Ovary (tissue), 9 donors: ENCODE data around the gene RASSF5. TPM values are rescaled to one million over a fixed set of nuclear protein-coding genes. Genes with fewer than 3 reads are reported as not detected.

Experiments used
- DNase-seq, 5 donors: peaks; one replicate each; pipeline ENCODE4 v3.0.0-alpha.2; 2019 to 2020
- H3K27ac ChIP-seq, 2 donors: fragments of 200-600 bp; one replicate each; pipeline versions ENCODE4 v1.5.1 to v1.8.0; 2019 to 2022
- H3K27me3 ChIP-seq: fragments of 200-600 bp; one replicate; pipeline ENCODE4 v1.8.0; 2022
- H3K36me3 ChIP-seq: fragments of 200-600 bp; sonication (generic); one replicate; pipeline ENCODE4 v1.5.1; 2019
- H3K4me1 ChIP-seq: one replicate; pipeline ENCODE4 v1.8.1; 2013; ENCODE audit warnings: mild to moderate bottlenecking, moderate library complexity; ENCODE audit not compliant: insufficient read depth
- H3K4me3 ChIP-seq: fragments of 200-600 bp; sonication (generic); one replicate; pipeline ENCODE4 v1.5.1; 2017
- H3K9me3 ChIP-seq, 2 donors: fragments of 200-600 bp in 1 of 2; sonication (generic) in 1 of 2; one replicate each; pipeline versions ENCODE4 v1.5.1 to v1.8.1; 2013 to 2019; ENCODE audit warnings: mild to moderate bottlenecking in 1 of 2, moderate library complexity in 1 of 2
- EP300 ChIP-seq: sonication (generic); formaldehyde crosslinking; IDR thresholded peaks from one replicate; pipeline ENCODE4 v1.6.1; 2017; ENCODE audit warnings: antibody characterized with exemption
- POLR2A ChIP-seq: fragments of 450-650 bp; IDR thresholded peaks from one replicate; pipeline ENCODE4 v1.6.1; 2017; ENCODE audit warnings: antibody characterized with exemption, mild to moderate bottlenecking, moderate library complexity
- WGBS, 3 donors: extraction: QIAGEN DNeasy Blood & Tissue Kit in 1 of 3; methylation state at CpG; one replicate each; pipeline versions ENCODE4 v1.1.5 to v1.1.7; 2013 to 2017; 5-methylcytosine and 5-hydroxymethylcytosine counted together
- intact Hi-C, 4 donors: fragments of 100-400 bp; cut with DNase I; formaldehyde crosslinking; loops; one replicate each; pipeline versions ENCODE4 v1.11.0 to v1.15.1; 2022 to 2023
- polyA plus RNA-seq, 2 donors: library from polyadenylated mRNA; stranded (reverse); fragments of 200-250 nt in 1 of 2; fragments of 350-450 nt in 1 of 2; fragmentation: Illumina TruSeq in 1 of 2; extraction: RNeasy Lipid Tissue Mini Kit (QIAGEN cat#74804) in 1 of 2; gene quantifications; one replicate each; pipeline ENCODE4 v1.2.3, GENCODE V29; 2013 to 2014
- total RNA-seq, 7 donors: library from RNA; depleted of rRNA in 2 of 7; stranded (reverse); fragments of >200 nt in 2 of 7; fragmentation: NEBNext Ultra II Directional in 3 of 7; extraction: Animal tissue kit (Norgen Biotek cat#: 25700) in 3 of 7; gene quantifications; one replicate each; pipeline versions ENCODE4 v1.1.0 to v1.2.4, GENCODE V29; 2016 to 2023
- TF ChIP-seq, protein P1 (sequence below), 3 donors: fragments of 450-650 bp in 2 of 3; fragments of 200-600 bp in 1 of 3; IDR thresholded peaks; one replicate each; pipeline versions ENCODE4 v1.5.1 to v1.8.0; 2016 to 2022; ENCODE audit warnings: antibody characterized with exemption in 3 of 3, mild to moderate bottlenecking in 1 of 3
- donor health status: DM: no; HTN: no; CAD: no; lungs with moderate emphysema.
- donor health status: DM: no; HTN: no; CAD: no.
- donor health status: Bipolar disorder and iron deficiency.
- donor health status: DM: yes; HTN: yes; CAD: no.
- donor health status: DM: no; HTN: no; CAD: no.
- donor health status: DM: yes; HTN: yes; CAD: no.

RASSF5 gene
- total and polyA plus RNA-seq, 9 donors = 1.8 to 11.8 (median 5.3) TPM

GRCh38 chr1:206497774-206498173, 9.6 kb upstream of the RASSF5 start:
- H3K9me3 ChIP-seq = no peaks in the 10 kb centered on the region
- intact Hi-C loops = loop anchor here in 1 of 4 donors (10.0 kb wide), 2 partner anchors 167 to 417 kb away; no protein-coding TSS in a partner anchor
- WGBS, 3 donors = 94 to 100% (median 96%) methylated on average over 1 to 3 of the region's 3 CpGs
- TF ChIP-seq, protein P1, sequence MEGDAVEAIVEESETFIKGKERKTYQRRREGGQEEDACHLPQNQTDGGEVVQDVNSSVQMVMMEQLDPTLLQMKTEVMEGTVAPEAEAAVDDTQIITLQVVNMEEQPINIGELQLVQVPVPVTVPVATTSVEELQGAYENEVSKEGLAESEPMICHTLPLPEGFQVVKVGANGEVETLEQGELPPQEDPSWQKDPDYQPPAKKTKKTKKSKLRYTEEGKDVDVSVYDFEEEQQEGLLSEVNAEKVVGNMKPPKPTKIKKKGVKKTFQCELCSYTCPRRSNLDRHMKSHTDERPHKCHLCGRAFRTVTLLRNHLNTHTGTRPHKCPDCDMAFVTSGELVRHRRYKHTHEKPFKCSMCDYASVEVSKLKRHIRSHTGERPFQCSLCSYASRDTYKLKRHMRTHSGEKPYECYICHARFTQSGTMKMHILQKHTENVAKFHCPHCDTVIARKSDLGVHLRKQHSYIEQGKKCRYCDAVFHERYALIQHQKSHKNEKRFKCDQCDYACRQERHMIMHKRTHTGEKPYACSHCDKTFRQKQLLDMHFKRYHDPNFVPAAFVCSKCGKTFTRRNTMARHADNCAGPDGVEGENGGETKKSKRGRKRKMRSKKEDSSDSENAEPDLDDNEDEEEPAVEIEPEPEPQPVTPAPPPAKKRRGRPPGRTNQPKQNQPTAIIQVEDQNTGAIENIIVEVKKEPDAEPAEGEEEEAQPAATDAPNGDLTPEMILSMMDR (IDR thresholded peaks at IDR 0.05) = no peak
- no peak for TF ChIP-seq POLR2A
- no peaks in the 10 kb centered on the region for H3K27me3 ChIP-seq
- no peak overlapping the region for H3K27ac ChIP-seq
- no peak overlapping the region for H3K4me3 ChIP-seq
- DNase-seq = no peak
- peaks cover 3% of the 10 kb centered on the region for H3K4me1 ChIP-seq
- H3K36me3 ChIP-seq = no peaks in the 10 kb centered on the region

DNA sequence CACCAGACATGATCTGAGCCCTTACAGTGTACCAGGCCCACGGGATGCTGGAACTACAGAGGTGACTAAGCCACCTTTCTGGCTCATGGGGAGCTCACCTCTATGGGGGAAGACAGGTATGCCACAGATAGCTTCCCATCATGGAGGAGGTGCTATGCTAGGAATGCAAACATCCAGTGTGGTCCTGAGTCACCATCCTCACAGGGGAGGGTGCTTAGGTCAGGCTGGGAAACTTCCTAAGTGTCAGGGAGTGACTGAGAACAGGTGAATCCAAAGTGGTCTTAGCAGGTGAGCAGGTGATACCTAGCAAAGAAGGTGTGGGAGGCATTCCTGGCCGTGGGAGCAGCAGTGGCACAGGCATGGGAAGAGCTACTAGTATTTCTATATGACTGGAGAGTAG, 8.6 kb upstream of the RASSF5 start:
- Histone ChIP-seq H3K9me3 (no peaks in the 10 kb centered on the region), H3K4me3 (no peak overlapping the region), H3K4me1 (peaks cover 3% of the 10 kb centered on the region), H3K27ac (no peak overlapping the region), H3K27me3 (no peaks in the 10 kb centered on the region), H3K36me3 (no peaks in the 10 kb centered on the region)
- intact Hi-C loops = loop anchor here in 1 of 4 donors (10.0 kb wide), 2 partner anchors 166 to 416 kb away; no protein-coding TSS in a partner anchor
- 89 to 96% (median 95%) methylated on average over 2 of the region's 2 CpGs for WGBS, 3 donors
- no peak for DNase-seq
- TF ChIP-seq, protein P1 (IDR thresholded peaks at IDR 0.05) = no peak
- TF ChIP-seq EP300 (no peak), POLR2A (no peak)

GRCh38 chr1:206500046-206500445, 7.3 kb upstream of the RASSF5 start:
- Histone ChIP-seq H3K4me1 (peaks cover 3% of the 10 kb centered on the region), H3K36me3 (no peaks in the 10 kb centered on the region), H3K27me3 (no peaks in the 10 kb centered on the region), H3K27ac (no peak overlapping the region), H3K9me3 (no peaks in the 10 kb centered on the region), H3K4me3 (no peak overlapping the region)
- 87 to 93% (median 90%) methylated on average over 3 of the region's 3 CpGs for WGBS, 3 donors
- intact Hi-C loops = loop anchor here in 1 of 4 donors (5.0 kb wide), 1 partner anchor 42 kb away; no protein-coding TSS in a partner anchor
- DNase-seq = no peak
- TF ChIP-seq EP300 (no peak), POLR2A (no peak)
- TF ChIP-seq, protein P1 (IDR thresholded peaks at IDR 0.05) = no peak

DNA sequence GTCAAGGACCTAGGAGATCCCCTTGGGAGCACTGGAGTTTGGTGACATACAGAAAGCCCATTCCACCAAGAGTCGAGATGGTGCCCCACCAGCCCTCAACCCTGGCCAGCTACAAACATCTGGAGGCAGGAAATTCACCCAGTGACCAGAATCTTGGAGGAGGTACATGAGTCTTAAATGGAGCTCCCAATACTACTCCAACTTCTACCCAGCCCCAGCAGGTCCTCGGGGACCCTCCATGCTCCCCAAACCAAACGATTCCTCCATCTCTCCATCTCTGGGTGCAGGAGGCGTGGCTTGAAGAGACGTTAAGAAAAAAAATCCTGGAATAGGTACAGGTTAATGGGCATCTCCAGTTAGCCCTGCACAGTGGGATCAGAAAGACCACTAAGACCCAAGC, 5.5 kb upstream of the RASSF5 start:
- 66 to 84% (median 76%) methylated on average over 5 of the region's 5 CpGs for WGBS, 3 donors

More for the DNA sequence above, 5.5 kb upstream of the RASSF5 start:
- TF ChIP-seq EP300 (no peak), POLR2A (no peak)
- TF ChIP-seq, protein P1 (IDR thresholded peaks at IDR 0.05) = no peak
- H3K4me1 ChIP-seq = peaks cover 3% of the 10 kb centered on the region
- DNase-seq = no peak
- no peak overlapping the region for H3K27ac ChIP-seq
- intact Hi-C loops = loop anchor here in 1 of 4 donors (5.0 kb wide), 1 partner anchor 40 kb away; no protein-coding TSS in a partner anchor
- no peaks in the 10 kb centered on the region for H3K27me3 ChIP-seq
- H3K9me3 ChIP-seq = no peaks in the 10 kb centered on the region
- H3K36me3 ChIP-seq = no peaks in the 10 kb centered on the region
- no peak overlapping the region for H3K4me3 ChIP-seq
